Gastrocnemius medialis (tissue), 4 donors: ENCODE measurements around the gene ANXA9. TPM values are rescaled to one million over a fixed set of nuclear protein-coding genes. Genes with fewer than 3 reads are reported as not detected.

Experiments used
- ATAC-seq, 2 donors: fragments of 150-250 bp; one replicate each; pipeline ENCODE4 v1.9.1; 2016
- DNase-seq, 2 donors: peaks; one replicate each; pipeline ENCODE4 v3.0.0-alpha.2; 2019
- H3K27ac ChIP-seq, 4 donors: fragments of 200-600 bp; sonication (generic); 1 replicate in 1 of 4; 2 replicates in 3 of 4; pipeline ENCODE4 v1.5.1; 2016 to 2018; ENCODE audit warnings: mild to moderate bottlenecking in 2 of 4, moderate library complexity in 1 of 4
- H3K27me3 ChIP-seq, 3 donors: fragments of 200-600 bp; sonication (generic) in 2 of 3; 1 replicate in 1 of 3; 2 replicates in 2 of 3; pipeline versions ENCODE4 v1.5.1 to v1.6.0; 2016 to 2019; ENCODE audit warnings: mild to moderate bottlenecking in 1 of 3, moderate library complexity in 1 of 3
- H3K36me3 ChIP-seq, 2 donors: fragments of 200-600 bp; sonication (generic) in 1 of 2; one replicate each; pipeline ENCODE4 v1.5.1; 2017 to 2018
- H3K4me1 ChIP-seq, 2 donors: fragments of 200-600 bp; sonication (generic) in 1 of 2; one replicate each; pipeline ENCODE4 v1.5.1; 2016 to 2017; ENCODE audit warnings: mild to moderate bottlenecking in 2 of 2
- H3K4me3 ChIP-seq, 4 donors: fragments of 200-600 bp; sonication (generic) in 3 of 4; 1 replicate in 1 of 4; 2 replicates in 3 of 4; pipeline ENCODE4 v1.5.1; 2016 to 2019; ENCODE audit warnings: mild to moderate bottlenecking in 2 of 4
- H3K9me3 ChIP-seq, 3 donors: fragments of 200-600 bp; sonication (generic) in 2 of 3; 1 replicate in 1 of 3; 2 replicates in 2 of 3; pipeline ENCODE4 v1.5.1; 2016 to 2019
- POLR2A ChIP-seq, 2 donors: fragments of 450-650 bp; IDR thresholded peaks; one replicate each; pipeline ENCODE4 v1.6.1; 2017; ENCODE audit warnings: antibody characterized with exemption in 2 of 2, mild to moderate bottlenecking in 2 of 2, moderate library complexity in 2 of 2
- in situ Hi-C, 4 donors: fragments of 200-750 bp; cut with MboI; loops; one replicate each; pipeline versions ENCODE4 v1.15.0 to v1.8.0; 2017; ENCODE audit warnings: low sequenced_read_pairs in 4 of 4
- intact Hi-C: fragments of 100-400 bp; cut with DNase I; formaldehyde crosslinking; loops from one replicate; pipeline ENCODE4 v1.15.1; 2023; ENCODE audit warnings: low total_unique reads
- total RNA-seq, 4 donors: library from RNA; depleted of rRNA; stranded (reverse); fragments of >200 nt; gene quantifications; one replicate each; pipeline versions ENCODE4 v1.1.0 to v1.2.3, GENCODE V29; 2016
- TF ChIP-seq, protein P1 (sequence below), 5 experiments: fragments of 450-650 bp in 3 of 5; fragments of 200-600 bp in 2 of 5; sonication (generic) in 2 of 5; IDR thresholded peaks in 4 of 5; conservative IDR thresholded peaks in 1 of 5; 1 replicate in 4 of 5; 2 replicates in 1 of 5; pipeline ENCODE4 v1.5.1; 2016 to 2019; ENCODE audit warnings: antibody characterized with exemption in 5 of 5, mild to moderate bottlenecking in 3 of 5, moderate library complexity in 3 of 5

The ANXA9 gene
- total RNA-seq, 4 donors from 2014 or later = not detected

- in situ Hi-C loops = no loop called here
- no peak for ATAC-seq
Measured at GRCh38 chr1:150973258-150973835, 8.7 kb upstream of the ANXA9 start.

DNA sequence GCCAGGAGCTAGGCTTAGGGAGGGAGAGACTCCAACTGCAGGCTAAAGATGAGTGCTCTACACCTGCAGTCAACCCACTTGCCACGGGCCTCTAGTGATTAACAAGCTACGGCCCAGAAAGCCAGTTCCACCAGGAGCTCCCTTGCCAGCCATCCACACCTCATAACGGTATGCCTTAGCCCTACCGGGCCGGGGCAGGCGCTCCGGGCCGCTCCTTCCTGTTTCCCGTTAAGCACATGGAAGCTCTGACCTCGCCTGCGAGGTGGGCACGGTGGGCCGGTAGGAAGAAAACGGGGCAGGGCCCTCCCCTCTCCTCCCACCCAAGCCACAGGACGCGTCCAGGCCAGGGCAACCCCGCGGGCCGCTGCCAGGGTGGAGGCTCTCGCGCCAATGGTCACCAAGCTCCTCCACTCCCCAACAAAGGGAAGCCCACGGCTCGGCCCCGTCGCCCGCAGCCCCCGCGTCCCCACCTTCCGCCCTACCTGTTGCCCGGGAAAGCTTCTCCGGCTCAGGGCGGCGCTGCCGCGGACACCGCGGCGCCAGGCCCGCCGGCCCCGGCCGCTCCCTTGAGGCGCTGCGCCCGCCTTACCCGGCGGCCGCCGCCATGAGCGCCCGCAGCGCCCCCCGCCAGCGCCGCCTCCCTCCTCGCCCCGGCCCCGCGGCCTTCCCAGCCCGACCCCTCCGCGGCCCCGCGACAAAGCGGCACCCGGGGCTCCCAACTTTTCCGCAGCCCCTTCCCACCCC is 8.1 kb upstream of the ANXA9 start:
- H3K36me3 ChIP-seq = peaks cover 0 to 4% of the 10 kb centered on the region in 2 donors
- peak overlapping the region; percentile 89 to 96 (median 92) for H3K27ac ChIP-seq
- intact Hi-C loops = loop anchor here (5.0 kb wide), 2 partner anchors 33 to 412 kb away; partner anchors contain the start of genes MINDY1 and PRUNE1
- no peaks in the 10 kb centered on the region for H3K27me3 ChIP-seq
- DNase-seq (peak in 1 of 2 donors; percentile 41), ATAC-seq (peak; percentile 49 to 61)
- peaks cover 45 to 50% of the 10 kb centered on the region in 2 donors for H3K4me1 ChIP-seq
- TF ChIP-seq, protein P1, sequence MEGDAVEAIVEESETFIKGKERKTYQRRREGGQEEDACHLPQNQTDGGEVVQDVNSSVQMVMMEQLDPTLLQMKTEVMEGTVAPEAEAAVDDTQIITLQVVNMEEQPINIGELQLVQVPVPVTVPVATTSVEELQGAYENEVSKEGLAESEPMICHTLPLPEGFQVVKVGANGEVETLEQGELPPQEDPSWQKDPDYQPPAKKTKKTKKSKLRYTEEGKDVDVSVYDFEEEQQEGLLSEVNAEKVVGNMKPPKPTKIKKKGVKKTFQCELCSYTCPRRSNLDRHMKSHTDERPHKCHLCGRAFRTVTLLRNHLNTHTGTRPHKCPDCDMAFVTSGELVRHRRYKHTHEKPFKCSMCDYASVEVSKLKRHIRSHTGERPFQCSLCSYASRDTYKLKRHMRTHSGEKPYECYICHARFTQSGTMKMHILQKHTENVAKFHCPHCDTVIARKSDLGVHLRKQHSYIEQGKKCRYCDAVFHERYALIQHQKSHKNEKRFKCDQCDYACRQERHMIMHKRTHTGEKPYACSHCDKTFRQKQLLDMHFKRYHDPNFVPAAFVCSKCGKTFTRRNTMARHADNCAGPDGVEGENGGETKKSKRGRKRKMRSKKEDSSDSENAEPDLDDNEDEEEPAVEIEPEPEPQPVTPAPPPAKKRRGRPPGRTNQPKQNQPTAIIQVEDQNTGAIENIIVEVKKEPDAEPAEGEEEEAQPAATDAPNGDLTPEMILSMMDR (IDR thresholded peaks at IDR 0.05 in 4 of 5, conservative IDR thresholded peaks at IDR 0.05 in 1 of 5) = peak in 1 of 5 experiments; percentile 4
- no peak for TF ChIP-seq POLR2A (IDR thresholded peaks at IDR 0.05)
- H3K9me3 ChIP-seq = no peaks in the 10 kb centered on the region
- in situ Hi-C loops = no loop called here
- H3K4me3 ChIP-seq = peak overlapping the region; percentile 61 to 91 (median 86)

More at GRCh38 chr1:150973258-150973835, 8.7 kb upstream of the ANXA9 start:
- H3K27ac ChIP-seq = peak overlapping the region; percentile 89 to 96 (median 92)
- peaks cover 45 to 50% of the 10 kb centered on the region in 2 donors for H3K4me1 ChIP-seq
- TF ChIP-seq, protein P1 (IDR thresholded peaks at IDR 0.05 in 4 of 5, conservative IDR thresholded peaks at IDR 0.05 in 1 of 5) = no peak
- no peak for TF ChIP-seq POLR2A (IDR thresholded peaks at IDR 0.05)
- H3K4me3 ChIP-seq = peak overlapping the region; percentile 61 to 91 (median 86)
- H3K36me3 ChIP-seq = peaks cover 0 to 11% of the 10 kb centered on the region in 2 donors
- H3K9me3 ChIP-seq = no peaks in the 10 kb centered on the region
- no peaks in the 10 kb centered on the region for H3K27me3 ChIP-seq
- intact Hi-C loops = loop anchor here (5.0 kb wide), 2 partner anchors 34 to 411 kb away; partner anchors contain the start of genes MINDY1 and PRUNE1
- peak in 1 of 2 donors; percentile 29 for DNase-seq

DNA sequence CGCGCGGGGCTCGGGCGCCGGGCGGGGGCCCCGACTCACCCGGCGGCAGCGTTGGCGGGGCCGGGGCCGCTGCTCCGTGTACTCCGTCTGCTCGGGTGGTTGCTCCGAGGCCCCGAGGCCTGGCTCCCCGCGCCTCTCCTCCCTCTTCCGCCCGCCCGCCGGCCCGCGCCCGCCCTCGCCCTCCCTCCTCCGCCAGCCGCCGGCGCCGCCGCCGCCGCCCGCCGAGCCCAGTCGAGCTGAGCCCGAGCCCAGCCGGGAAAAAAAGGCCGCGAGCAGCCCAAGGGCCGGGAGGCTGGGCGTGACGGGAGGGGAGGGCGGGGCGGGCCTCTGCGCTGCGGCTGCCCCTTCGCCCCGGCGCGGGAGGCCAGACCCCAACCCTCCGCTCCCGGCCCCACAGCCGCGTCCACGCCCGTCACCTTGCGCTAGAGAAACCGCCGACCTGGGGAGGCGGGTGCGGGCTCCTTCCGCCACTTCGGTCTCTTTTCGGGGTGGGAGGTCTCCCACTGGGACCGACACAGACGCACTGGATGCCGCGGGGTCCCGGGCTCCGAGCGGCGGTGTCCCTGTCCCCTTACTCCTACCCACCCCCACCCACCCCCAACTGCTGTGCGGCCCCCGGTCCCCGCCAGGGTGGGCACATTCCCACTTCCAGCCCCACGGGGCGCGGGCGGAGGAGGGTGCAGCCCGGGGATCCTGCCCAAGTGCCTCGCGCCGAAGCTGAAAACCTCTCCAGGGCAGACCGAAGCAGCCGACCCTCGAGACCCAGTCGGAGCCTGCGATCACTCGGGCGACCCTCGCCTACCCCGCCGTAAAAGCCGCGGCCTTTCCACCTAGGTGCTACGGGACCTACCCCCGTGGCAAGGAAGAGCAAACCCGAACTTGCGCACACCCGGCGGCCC is 7.3 kb upstream of the ANXA9 start, which contains the start of gene CERS2:
CERS2 (minus strand) TSS at position 256 of the 899 bp plus-strand sequence. CDS start 5,745 bp downstream, outside the sequence.
- peak within 1 kb of the TSS; percentile 61 to 91 (median 86) for H3K4me3 ChIP-seq
- peaks cover 51 to 54% of the 10 kb centered on the region in 2 donors for H3K4me1 ChIP-seq

More for the DNA sequence above, 7.3 kb upstream of the ANXA9 start, which contains the start of gene CERS2:
- TF ChIP-seq, protein P1 (IDR thresholded peaks at IDR 0.05 in 4 of 5, conservative IDR thresholded peaks at IDR 0.05 in 1 of 5) = peak in 1 of 5 experiments; percentile 27
- peak; percentile 71 to 73 for TF ChIP-seq POLR2A (IDR thresholded peaks at IDR 0.05)
- Histone ChIP-seq H3K27me3 (no peaks in the 10 kb centered on the region), H3K9me3 (no peaks in the 10 kb centered on the region), H3K36me3 (no peaks in the 10 kb centered on the region), H3K27ac (peak within 1 kb of the TSS; percentile 89 to 96 (median 92))
- DNase-seq (peak; percentile 61 to 79), ATAC-seq (peak; percentile 59 to 67)
- in situ Hi-C loops (no loop called here), intact Hi-C loops (loop anchor here (5.0 kb wide), 4 partner anchors 32 to 413 kb away; partner anchors contain the start of genes ENSA, GOLPH3L, MINDY1 and PRUNE1)
